ENCODE measurements around the gene ELAC2. TPM values are rescaled to one million over a fixed set of nuclear protein-coding genes. Genes with fewer than 3 reads are reported as not detected.
"Not testable (repeated sequence)": the region's sequence is repeated elsewhere in the genome, so short reads cannot be mapped to it uniquely, and the experiment has no call there.

The ELAC2 gene
- total RNA-seq, 1 donor from 2014 or later = 54.8 TPM

GRCh38 chr17:12990926-12991325 is 26.9 kb downstream of the ELAC2 start:
- DNase-seq (ENCODE audit: low spot score) = no peak

GRCh38 chr17:12990041-12990808 is 27.6 kb downstream of the ELAC2 start:
- DNase-seq (ENCODE audit: low spot score) = no peak

DNA sequence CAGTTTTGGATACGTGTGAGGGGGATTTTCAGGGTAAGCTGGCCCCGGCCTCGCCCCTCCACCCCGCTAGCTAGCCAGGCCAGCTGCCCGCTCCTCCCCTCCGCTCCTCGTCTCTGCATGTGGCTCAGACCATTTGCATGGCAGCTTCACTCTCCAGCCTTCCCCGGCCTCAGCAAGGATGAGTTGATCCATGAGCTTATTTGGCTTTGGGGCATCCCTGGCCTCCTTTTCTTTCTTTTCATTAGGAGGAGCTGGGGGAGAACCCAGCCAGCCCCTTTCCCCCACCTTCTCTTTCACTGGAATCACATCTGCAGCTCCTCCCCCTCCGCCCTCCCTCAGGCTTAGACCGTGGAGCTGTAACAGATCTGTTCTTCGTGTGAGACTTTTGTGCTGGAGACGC is 30.7 kb downstream of the ELAC2 start:
- no peak for DNase-seq (ENCODE audit: low spot score)

DNA sequence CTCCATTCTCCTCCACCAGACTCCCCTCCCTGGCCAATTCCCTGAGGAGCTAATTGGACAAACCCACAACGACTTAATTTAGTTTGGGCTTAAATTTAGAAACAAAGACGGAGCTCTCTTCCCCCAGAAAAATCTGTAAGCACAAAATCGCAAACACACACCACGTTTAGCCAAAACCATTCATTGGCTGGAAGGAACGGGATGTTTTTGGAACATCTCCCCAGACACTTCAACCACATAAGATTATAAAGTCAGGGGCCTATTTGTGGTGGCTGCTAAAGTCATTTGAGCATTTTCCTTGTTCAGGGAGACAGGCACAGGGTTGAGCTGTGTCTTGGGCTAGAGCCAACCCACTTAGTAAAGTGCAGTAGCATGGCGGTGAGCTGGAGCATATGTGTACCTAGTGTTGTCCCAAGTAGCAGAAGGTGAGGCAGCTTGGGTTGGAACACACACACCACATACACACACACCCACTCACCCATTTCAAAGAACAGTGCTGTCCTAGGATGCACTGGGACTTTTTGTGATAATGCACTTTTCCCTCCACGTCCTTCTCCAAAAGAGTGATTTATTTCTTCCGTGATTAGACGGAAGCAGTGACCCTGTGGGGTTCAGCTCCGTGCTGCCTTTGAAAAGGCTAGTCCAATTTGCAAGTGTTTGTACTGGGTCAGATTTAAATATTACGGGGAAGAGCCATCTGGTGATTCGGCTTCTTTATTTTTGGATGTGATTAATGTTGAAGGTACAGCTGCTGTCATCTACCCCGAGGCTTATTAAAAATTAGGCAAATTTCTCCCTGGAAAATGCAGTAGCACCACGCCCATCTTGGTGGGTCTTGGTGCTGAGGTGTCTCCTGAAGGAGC is 32.2 kb downstream of the ELAC2 start:
- DNase-seq (ENCODE audit: low spot score) = no peak

GRCh38 chr17:12983991-12984884 is 33.6 kb downstream of the ELAC2 start:
- no peak for DNase-seq (ENCODE audit: low spot score)

GRCh38 chr17:12982224-12982623 is 35.6 kb downstream of the ELAC2 start:
- no peak for DNase-seq (ENCODE audit: low spot score)

- DNase-seq (ENCODE audit: low spot score) = no peak
These were observed 37.9 kb downstream of the ELAC2 start for GRCh38 chr17:12979826-12980500.

DNA sequence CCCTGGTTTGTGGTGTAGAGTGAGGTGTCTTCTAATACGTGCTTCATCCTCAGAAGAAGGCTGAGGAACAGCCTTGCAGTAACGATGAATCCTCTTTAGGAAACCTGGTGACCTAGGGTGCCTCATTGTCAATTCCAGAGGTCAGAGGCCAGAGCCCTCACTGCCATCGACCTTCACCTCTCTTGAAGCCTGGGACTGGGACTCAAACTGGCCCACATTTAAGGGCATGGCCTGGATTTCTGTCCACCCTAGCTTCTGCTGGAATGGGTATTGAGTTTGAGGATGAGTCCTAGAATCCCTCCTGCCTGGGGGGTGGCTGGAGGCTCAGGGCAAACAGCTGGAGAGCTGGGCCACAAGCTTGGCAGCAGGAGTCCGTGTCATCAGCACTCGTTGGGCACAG is 38.6 kb downstream of the ELAC2 start:
- DNase-seq (ENCODE audit: low spot score) = no peak

GRCh38 chr17:12978787-12979186 is 39.0 kb downstream of the ELAC2 start:
- DNase-seq (ENCODE audit: low spot score) = not testable (repeated sequence)

- no peak for DNase-seq (ENCODE audit: low spot score)
These were observed 40.6 kb downstream of the ELAC2 start for GRCh38 chr17:12977008-12977751.

- no peak for DNase-seq (ENCODE audit: low spot score)
These were observed 43.8 kb downstream of the ELAC2 start for GRCh38 chr17:12974005-12974531.

DNA sequence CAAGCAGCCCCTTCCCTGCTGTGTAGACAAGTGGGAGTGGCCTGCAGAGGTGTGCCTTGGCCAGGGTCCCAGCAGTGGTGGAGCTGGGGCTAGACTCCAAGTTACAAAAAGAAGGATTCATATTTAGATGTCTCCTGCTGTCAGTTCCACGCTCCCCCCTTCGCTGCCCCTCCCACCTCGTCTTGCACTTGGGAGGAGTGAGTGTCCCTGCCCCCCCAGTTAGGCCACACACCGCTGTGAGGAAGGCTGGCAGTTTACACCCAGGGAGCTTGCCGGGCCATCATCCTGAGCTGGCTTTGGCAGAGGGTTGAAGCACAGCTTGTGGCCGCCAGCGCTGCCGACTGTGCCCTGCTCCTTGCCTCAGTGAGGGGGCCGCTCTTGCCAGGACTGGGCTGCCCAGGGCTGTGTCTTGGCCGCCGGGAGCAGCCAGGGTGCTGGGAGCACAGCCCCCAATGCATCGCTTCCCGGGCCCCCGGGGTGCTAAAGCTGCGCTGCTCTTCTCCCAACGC is 44.3 kb downstream of the ELAC2 start:
- DNase-seq (ENCODE audit: low spot score) = no peak

GRCh38 chr17:12967962-12968361 is 49.9 kb downstream of the ELAC2 start:
- DNase-seq (ENCODE audit: low spot score) = no peak

- DNase-seq (ENCODE audit: low spot score) = no peak
These were observed 51.4 kb downstream of the ELAC2 start for GRCh38 chr17:12966413-12966812.

GRCh38 chr17:12965988-12966387 is 51.8 kb downstream of the ELAC2 start:
- no peak for DNase-seq (ENCODE audit: low spot score)

- DNase-seq (ENCODE audit: low spot score) = no peak
These were observed 53.0 kb downstream of the ELAC2 start for GRCh38 chr17:12964840-12965239.

- no peak for DNase-seq (ENCODE audit: low spot score)
These were observed 53.7 kb downstream of the ELAC2 start for GRCh38 chr17:12964162-12964561.

- no peak for DNase-seq (ENCODE audit: low spot score)
These were observed 54.3 kb downstream of the ELAC2 start for GRCh38 chr17:12963505-12963904.

- DNase-seq (ENCODE audit: low spot score) = no peak
These were observed 56.2 kb downstream of the ELAC2 start for GRCh38 chr17:12961655-12962054.

GRCh38 chr17:12959441-12959840 is 58.4 kb downstream of the ELAC2 start:
- DNase-seq (ENCODE audit: low spot score) = no peak
